Fibroblast of skin of abdomen (primary cell): ENCODE measurements around the gene BCL7A.
"Not testable (repeated sequence)": the region's sequence is repeated elsewhere in the genome, so short reads cannot be mapped to it uniquely, and the experiment has no call there.

Experiments used
- DNase-seq: peaks from one replicate; pipeline ENCODE4 v3.0.0-alpha.2; 2013

BCL7A gene

GRCh38 chr12:122096591-122097149 lies 75.0 kb downstream of the BCL7A start:
- DNase-seq: peak; percentile 25

- DNase-seq: no peak
Observed at GRCh38 chr12:122097584-122097926, 75.9 kb downstream of the BCL7A start.

GRCh38 chr12:122097927-122098756 lies 76.5 kb downstream of the BCL7A start:
- no peak for DNase-seq

- no peak for DNase-seq
Observed at GRCh38 chr12:122099280-122099749, 77.6 kb downstream of the BCL7A start.

- DNase-seq: no peak
Observed at GRCh38 chr12:122099856-122100255, 78.2 kb downstream of the BCL7A start.

GRCh38 chr12:122100568-122100967 lies 78.9 kb downstream of the BCL7A start:
- no peak for DNase-seq

GRCh38 chr12:122102331-122102730 lies 80.6 kb downstream of the BCL7A start:
- DNase-seq: no peak

GRCh38 chr12:122104844-122105243 lies 83.2 kb downstream of the BCL7A start:
- no peak for DNase-seq

GRCh38 chr12:122105496-122105895 lies 83.8 kb downstream of the BCL7A start:
- not testable (repeated sequence) for DNase-seq

- DNase-seq: no peak
Observed at GRCh38 chr12:122106843-122107242, 85.2 kb downstream of the BCL7A start.

GRCh38 chr12:122107261-122107660 lies 85.6 kb downstream of the BCL7A start:
- DNase-seq: peak; percentile 63

- DNase-seq: no peak
Observed at GRCh38 chr12:122111089-122111641, 89.5 kb downstream of the BCL7A start.
